NCI-H2196 treated with DMSO at 0.1 percent for 48 hours (cell line): ENCODE results near the gene PTCHD4.

Experiments
- DNase-seq: peaks from one replicate; lab custom pipeline; 2025; ENCODE audit not compliant: unreplicated experiment; lab: John Stamatoyannopoulos, UW

PTCHD4 gene

DNA sequence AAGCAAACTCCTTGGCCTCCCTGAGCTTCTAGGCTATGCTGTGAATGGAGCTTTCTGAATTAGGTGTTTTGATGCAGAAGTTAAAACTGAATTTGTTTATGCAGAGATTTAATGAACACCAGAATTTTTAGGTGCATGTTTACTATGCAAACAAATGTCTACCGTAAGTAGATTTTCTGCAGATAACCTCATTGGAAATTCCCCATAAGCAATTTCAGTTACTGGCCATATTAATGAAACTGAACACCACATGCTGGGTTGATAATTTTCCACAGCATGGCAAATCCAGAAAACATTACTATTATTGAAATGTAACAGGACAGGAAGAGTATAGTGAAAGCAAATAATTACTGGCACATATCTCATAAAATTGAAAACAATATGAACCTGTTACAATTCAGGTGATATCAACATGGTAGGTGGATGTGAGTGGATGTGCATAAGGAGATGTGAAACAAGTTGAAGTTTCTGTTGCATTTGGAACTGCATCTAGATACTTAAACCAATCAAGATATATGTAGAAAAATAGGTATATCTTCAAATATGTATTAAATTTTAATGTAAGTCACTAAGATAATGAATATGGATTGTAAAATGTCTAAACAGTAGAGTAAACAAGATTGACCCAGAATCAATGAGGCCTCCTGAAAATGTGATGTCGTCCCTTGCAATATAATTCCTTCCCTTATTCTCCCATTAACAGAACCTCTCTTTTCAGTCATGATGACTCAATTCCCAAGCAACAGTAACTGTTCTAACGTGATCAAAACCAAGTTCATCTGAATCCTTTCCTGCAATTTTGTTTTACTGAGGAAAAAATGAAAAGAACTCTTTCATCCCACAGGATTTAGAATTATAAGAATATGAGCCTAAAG, 11.0 kb downstream of the PTCHD4 start:
- DNase-seq, result no peak

DNA sequence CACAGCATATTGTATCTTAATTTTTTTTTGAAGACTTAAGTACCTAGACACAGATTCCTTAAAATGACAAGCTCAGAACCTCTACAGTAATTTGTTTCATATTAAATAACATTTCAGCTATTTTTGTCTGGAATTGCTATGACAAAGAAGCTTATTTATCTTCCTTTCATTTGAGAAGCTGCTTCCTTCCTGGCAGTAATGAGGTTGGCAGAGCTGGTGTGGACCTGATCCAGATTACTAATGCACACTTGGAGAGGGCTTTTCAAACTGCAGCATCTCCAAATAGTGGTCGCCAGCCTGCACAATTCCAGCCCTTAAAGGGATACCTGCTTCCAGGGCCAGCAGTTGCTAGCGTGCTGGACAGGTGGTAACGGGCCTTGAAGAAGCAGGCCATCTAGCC, 12.1 kb downstream of the PTCHD4 start:
- DNase-seq, result peak; percentile 72

DNA sequence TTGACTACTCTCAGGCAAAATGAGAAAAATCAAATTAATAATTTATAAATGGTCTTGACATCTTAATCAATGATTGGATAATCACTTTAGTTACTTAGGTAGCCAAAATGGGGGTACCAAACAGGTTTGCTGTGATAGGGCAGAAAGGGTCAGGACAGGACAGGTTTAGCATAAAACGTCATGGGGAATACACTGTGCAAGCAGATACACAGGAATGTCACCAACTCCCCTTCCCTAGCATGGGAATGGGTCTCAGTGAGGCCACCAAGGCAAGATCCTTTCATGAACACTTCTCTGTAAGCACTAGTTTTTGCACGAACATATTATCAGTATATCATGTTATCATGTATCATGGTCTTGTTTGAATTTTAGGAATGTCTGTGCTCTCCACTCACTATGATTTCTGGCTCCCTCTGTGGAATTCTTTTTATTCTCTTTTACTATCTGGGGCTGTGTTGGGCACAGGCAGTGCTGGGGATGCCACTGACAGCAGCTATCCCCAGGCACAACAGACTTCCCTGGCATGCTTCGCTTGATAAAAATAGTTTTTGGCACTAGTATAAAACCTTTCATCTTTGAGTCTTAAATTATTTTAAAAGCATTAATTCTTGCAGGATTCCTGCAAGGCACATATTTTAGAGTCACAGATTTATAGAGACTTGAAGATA, 18.3 kb downstream of the PTCHD4 start:
- DNase-seq, result no peak

- DNase-seq, result no peak
Measured at GRCh38 chr6:48090546-48090945, 20.5 kb downstream of the PTCHD4 start.

DNA sequence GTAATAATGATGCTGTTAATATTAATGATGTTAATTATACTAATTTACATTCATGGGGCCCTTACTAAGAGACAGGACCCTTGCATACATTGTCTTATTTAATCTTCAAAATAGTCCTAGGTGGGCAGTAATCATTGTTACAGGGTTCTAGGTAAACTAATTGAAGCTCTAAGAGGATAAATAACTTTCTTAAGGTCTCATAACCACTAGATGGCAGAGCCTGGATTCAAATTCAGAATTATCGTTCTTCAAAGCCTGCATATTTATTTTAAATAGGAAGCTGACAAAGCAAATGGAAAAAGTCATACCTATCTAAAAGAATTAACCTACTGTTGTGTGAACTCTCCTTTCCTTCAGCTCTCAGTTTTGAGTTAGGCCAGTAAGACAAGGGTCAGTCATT, 23.5 kb downstream of the PTCHD4 start:
- DNase-seq, result no peak

- no peak for DNase-seq
Measured at GRCh38 chr6:48086187-48086586, 24.8 kb downstream of the PTCHD4 start.

DNA sequence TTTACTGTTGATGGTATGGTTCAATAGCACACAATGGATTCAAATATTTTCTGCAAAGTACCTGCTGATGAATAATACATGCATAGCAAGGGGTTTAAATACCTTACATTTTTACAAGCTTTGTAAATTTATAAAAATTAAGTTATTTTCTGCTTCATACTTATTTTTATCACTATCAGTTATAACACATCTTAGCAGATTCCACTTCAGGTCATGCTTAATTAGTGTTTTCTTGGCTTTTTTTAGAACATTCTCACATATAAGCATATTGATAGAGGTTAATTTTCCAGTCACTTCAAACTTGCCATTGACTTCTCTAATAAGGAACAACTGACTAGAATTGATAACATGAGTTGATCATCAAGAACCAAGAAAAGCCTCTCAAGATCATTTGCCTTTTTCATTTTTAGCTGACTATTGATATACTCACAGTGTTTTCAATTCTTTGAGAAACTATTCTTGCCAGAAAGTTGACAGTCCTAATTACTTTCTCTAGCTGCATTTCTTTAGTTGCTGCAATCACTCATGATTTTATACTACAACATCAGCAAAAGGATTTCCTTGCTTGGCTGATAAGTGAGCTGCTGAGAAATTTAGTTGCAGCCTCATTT, 25.8 kb downstream of the PTCHD4 start:
- DNase-seq, result no peak

DNA sequence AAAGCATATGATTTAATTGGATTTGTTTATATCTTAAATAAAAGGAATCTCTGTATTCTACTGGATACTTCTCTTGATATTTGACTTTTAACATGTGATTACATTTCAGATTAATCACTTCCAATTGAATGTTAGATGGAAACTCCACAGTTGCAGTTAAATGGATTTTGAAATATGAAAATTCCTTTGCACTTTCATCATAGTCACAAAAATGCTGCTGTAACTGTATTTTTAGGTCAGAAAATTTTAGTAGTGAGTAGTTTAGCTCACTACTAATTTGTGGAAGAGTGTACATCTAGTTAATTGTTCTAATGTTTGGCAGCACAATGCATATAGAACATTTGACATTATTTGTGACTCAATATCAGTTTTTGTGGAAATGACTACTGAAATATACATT, 26.8 kb downstream of the PTCHD4 start:
- DNase-seq, result no peak

DNA sequence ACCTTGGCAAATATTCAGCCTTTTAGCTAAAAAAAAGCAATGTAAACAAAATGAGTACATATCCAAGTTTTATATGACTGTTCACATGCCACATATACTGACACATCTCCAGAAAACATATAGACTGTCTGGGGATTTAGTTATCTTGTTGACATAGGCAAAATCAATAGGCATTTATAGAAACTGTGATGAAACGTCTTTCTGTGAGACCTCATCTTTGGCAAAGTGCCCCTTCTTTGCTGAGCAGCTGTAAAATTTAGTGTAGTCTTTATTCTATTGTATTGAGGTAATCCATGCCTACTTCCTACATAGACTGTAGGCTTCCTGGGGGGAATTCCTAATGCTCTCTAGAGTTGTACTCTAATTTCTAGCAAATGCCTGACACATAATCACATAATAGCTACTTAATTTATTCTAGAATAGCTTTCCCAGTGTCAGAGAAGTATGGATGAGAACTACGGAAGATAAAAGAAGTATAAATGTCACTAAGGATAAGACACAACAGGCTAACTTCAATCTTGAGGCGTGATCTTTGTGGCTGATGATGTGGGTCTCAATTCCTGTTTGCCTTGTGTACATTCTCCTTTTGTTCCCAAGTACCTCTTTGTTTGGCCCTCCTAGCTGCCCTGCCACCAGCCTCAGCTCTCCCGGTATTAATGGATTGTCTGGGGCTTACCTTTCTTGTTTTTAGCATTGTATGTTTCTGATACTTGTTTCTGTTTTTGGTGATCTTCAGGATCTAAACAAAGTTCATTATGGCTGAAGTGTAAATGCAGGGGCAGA, 30.6 kb downstream of the PTCHD4 start:
- no peak for DNase-seq

- no peak for DNase-seq
Measured at GRCh38 chr6:48078120-48078519, 32.9 kb downstream of the PTCHD4 start.

DNA sequence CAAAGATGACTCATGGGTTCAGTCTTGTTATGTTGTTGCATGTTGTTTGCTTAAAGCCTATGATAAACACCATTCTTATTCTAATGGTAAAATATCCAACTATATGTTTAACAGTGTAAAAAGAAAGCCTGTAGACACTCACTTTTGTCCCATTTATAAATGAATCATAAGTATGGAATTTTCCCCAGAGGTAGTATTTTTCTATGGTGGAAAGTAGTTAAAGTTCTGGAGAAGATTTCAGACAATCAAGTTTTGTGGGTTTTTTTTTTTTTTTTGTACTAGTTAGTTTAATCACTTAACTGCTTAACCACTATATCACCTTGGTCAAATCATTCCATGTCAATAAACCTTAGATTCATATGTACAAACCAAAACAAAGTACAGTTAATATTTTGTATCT, 35.8 kb downstream of the PTCHD4 start:
- DNase-seq, result no peak

DNA sequence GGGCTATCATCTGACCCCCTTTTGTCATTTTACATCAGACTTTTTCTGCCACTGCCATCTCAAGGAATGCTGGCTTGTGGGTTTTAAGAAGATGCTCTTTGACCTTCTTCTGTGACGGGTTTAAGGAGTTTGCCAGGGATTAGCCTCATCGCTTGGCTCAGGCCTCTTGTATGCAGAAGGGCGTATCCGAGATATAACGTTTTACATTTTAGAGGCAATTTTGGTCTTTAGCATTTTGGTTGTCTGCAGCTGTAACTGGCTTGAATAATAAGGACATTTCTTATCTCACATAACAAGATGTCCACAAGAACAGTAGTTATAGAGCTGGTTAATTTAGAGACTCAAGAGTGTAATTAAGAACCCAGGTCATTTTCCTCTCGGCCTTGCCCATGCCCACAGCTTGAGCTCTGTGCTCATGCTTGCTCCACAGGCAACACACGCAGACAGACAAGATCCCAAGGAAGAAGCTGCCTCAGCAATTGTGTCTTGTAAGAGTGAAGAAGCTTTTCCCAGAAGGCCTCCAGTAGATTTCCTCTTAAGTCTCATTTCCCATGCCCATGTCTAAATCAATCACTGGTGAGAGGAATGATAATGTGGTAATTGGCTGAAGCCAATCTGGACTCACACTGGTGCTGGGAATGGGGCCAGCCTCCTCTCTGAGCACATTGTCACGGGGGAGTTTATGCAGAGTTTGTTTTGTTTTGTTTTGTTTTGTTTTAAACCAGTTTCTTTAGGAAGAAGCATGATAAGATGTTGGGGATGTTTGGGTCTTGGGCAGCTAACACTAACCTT, 36.8 kb downstream of the PTCHD4 start:
- no peak for DNase-seq

DNA sequence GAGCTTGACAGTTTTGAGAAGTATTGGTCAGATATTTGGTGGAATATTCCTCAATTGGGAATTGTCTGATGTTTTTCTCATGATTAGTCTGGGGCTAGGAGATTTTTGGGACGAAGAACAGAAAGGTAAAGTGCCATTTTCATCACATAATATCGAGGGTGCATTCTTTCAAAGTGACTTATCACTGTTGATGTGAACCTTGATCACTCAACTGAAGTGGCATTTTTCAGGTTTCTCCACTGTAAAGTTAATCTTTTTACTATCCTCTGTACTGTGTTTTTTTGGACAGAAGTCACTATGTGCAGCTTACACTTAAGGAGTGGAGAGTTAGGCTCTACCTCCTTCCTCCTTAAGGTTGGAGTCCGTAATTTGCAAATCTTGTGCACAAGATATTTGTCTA, 39.2 kb downstream of the PTCHD4 start:
- DNase-seq, result no peak

GRCh38 chr6:48069280-48069679, 41.7 kb downstream of the PTCHD4 start:
- DNase-seq, result no peak

DNA sequence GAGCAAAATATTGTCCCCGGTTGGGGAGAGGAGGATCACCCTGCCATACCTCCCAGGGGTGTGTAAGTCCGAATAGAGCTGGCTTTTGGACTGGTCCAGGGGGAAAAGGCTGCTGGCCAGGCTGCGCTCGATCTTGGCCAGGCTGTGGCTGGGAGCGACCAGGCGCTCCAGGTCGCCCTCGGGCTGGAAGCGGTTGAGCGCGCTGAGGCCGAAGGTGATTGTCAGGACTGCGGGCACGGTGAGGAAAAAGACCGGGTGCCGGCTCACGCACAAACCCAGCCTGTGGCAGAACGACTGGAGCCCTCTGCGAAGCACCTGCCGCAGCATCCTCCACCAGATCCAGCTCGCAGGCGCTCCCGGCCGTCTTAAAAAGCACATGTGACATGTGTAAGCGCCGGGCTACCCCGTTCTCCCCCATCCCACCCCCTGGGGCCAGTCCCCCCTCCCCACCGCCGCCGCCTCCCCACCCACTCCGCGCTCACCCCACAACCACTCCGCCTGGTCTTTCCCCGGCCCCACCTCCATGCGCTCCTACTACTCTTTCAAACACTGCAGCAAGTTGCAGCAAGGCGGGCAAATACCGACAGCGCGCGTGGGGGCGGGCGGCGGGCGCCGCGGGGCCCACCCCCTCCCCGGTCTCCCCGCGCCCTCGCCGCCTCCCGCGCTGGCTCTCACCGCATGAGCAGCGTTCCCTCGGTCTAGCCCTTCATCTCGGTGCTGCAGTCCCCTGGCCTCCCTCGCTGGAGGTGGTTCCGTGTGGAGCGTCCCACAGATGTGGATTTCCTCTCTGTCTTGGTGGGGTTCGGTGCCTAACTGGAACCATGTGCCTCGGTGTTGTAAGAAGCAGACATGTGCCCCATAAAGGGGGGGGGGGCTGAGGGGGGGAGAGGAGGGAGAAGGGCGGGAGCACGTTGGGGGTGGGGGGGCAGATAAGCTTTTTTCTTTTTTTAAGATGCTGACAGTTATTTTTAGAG, 42.4 kb downstream of the PTCHD4 start:
- DNase-seq, result no peak

- DNase-seq, result no peak
Measured at GRCh38 chr6:48067886-48068277, 43.1 kb downstream of the PTCHD4 start.

DNA sequence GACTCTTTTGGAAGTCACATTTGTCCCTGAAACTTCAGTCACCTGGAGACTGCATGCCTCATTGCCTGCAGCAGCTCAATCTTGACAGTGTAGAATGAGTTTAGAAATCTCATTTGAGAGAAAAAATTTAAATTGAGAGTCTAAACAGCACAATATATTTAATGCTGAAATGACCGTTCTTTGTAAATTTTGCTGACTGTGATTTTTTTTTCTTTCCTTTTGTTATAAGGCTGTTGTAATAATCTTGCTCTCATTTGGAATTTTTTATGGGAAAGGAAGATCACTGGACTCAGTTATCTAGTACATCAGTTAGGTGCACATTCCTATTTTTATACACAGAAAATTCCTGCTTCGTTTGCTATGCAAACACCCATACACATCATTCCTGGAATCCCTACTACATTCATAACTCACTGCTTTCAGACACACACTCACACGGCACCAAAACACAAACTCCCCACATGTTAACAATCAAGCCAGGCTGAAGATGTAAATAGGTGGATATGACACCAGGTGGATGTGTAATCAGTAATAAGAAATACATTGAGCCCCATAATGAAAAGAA, 43.8 kb downstream of the PTCHD4 start:
- DNase-seq, result no peak

GRCh38 chr6:48061265-48061990, 49.6 kb downstream of the PTCHD4 start:
- no peak for DNase-seq
